Keratinocyte (primary cell): ENCODE measurements around the gene ZBTB20. TPM values are rescaled to one million over a fixed set of nuclear protein-coding genes. Genes with fewer than 3 reads are reported as not detected.

Experiments used
- DNase-seq: peaks from one replicate; pipeline ENCODE4 v3.0.0-alpha.2; 2011; ENCODE audit warnings: low read depth, missing footprints, low spot score
- FAIRE-seq: peaks from 2 replicates; lab custom pipeline; 2011; peaks lifted over from hg19 to GRCh38; lab: Jason Lieb, UNC
- H2AFZ ChIP-seq: 2 replicates; pipeline ENCODE4 v1.6.0; 2012; ENCODE audit warnings: low read length, control low read depth, inconsistent platforms; ENCODE audit not compliant: control insufficient read depth
- H3K27ac ChIP-seq: 2 replicates; pipeline ENCODE4 v1.5.1; 2011; ENCODE audit warnings: low read length; ENCODE audit not compliant: control insufficient read depth, insufficient read depth
- H3K27me3 ChIP-seq: 3 replicates; pipeline ENCODE4 v1.6.0; 2011; ENCODE audit warnings: low read length; ENCODE audit not compliant: control insufficient read depth, insufficient read depth; ENCODE audit errors: extremely low read depth
- H3K36me3 ChIP-seq, 2 experiments: 2 replicates in 1 of 2; 3 replicates in 1 of 2; pipeline ENCODE4 v1.5.1; 2011; ENCODE audit warnings: low read length in 2 of 2, mild to moderate bottlenecking in 1 of 2; ENCODE audit not compliant: control insufficient read depth in 2 of 2, insufficient read depth in 2 of 2; ENCODE audit errors: extremely low read depth in 1 of 2
- H3K4me1 ChIP-seq: 3 replicates; pipeline ENCODE4 v1.5.1; 2011; ENCODE audit warnings: low read length; ENCODE audit not compliant: control insufficient read depth, insufficient read depth; ENCODE audit errors: extremely low read depth
- H3K4me2 ChIP-seq: 3 replicates; pipeline ENCODE4 v1.6.0; 2011; ENCODE audit warnings: low read depth, low read length; ENCODE audit not compliant: control insufficient read depth, insufficient read depth; ENCODE audit errors: extremely low read depth
- H3K4me3 ChIP-seq, 3 experiments: fragments of 200-600 bp in 1 of 3; sonication (generic) in 1 of 3; 2 replicates in 2 of 3; 3 replicates in 1 of 3; pipeline ENCODE4 v1.5.1; 2011 to 2016; ENCODE audit warnings: low read length in 3 of 3, mild to moderate bottlenecking in 3 of 3, control low read depth in 2 of 3, inconsistent platforms in 1 of 3, low read depth in 1 of 3, mixed read lengths in 1 of 3, mixed run types in 1 of 3, moderate library complexity in 1 of 3; ENCODE audit not compliant: control insufficient read depth in 2 of 3, insufficient read depth in 2 of 3; ENCODE audit errors: extremely low read depth in 1 of 3
- H3K79me2 ChIP-seq: 2 replicates; pipeline ENCODE4 v1.6.0; 2012; ENCODE audit warnings: low read length; ENCODE audit not compliant: control insufficient read depth, insufficient read depth
- H3K9ac ChIP-seq: 3 replicates; pipeline ENCODE4 v1.6.0; 2011; ENCODE audit warnings: low read length; ENCODE audit not compliant: control insufficient read depth, insufficient read depth; ENCODE audit errors: extremely low read depth
- H3K9me1 ChIP-seq: 3 replicates; pipeline ENCODE4 v1.6.0; 2011; ENCODE audit warnings: low read length; ENCODE audit not compliant: control insufficient read depth, insufficient read depth; ENCODE audit errors: extremely low read depth
- H3K9me3 ChIP-seq: 2 replicates; pipeline ENCODE4 v1.5.1; 2012; ENCODE audit warnings: low read depth, low read length; ENCODE audit not compliant: control insufficient read depth
- H4K20me1 ChIP-seq: 3 replicates; pipeline ENCODE4 v1.6.0; 2011; ENCODE audit warnings: low read length; ENCODE audit not compliant: control insufficient read depth, insufficient read depth; ENCODE audit errors: extremely low read depth
- CTCF ChIP-seq, 3 experiments: IDR thresholded peaks in 1 of 3; conservative IDR thresholded peaks in 1 of 3; optimal IDR thresholded peaks in 1 of 3; 2 replicates in 2 of 3; 3 replicates in 1 of 3; pipeline versions ENCODE3 to v1.5.1; 2011; ENCODE audit warnings: low read length in 3 of 3, mild to moderate bottlenecking in 3 of 3, moderate library complexity in 2 of 3, control low read depth in 1 of 3, inconsistent platforms in 1 of 3; ENCODE audit not compliant: insufficient read depth in 2 of 3; ENCODE audit errors: extremely low read depth in 1 of 3
- EZH2 ChIP-seq: IDR thresholded peaks from one replicate; pipeline ENCODE4 v1.6.1; 2012; ENCODE audit warnings: inconsistent platforms, mild to moderate bottlenecking, low read length, moderate library complexity
- dilution Hi-C: fragments of 300-500 bp; cut with MboI; formaldehyde crosslinking; loops from one replicate; pipeline ENCODE4 v1.7.0; 2020; ENCODE audit warnings: low sequenced_read_pairs; ENCODE audit not compliant: extremely low pct_ligation_motif_present
- polyA plus RNA-seq, 5 experiments: library from polyadenylated mRNA; depleted of rRNA in 3 of 5; stranded (reverse) in 3 of 5; stranded (forward) in 1 of 5; unstranded in 1 of 5; fragments of >200 nt; gene quantifications; 1 replicate in 1 of 5; 2 replicates in 3 of 5; 3 replicates in 1 of 5; pipeline versions ENCODE4 v1.2.1 to v1.2.3, GENCODE V29; 2011 to 2012; ENCODE audit warnings: missing spikeins in 2 of 5, low read depth in 1 of 5, low replicate concordance in 1 of 5

The ZBTB20 gene
- polyA plus RNA-seq, 1 donor (not counting 4 experiments of a cell fraction or from before 2014, with no cell fraction given): 0.52 TPM

- H3K9me1 ChIP-seq: no peaks in the 10 kb centered on the region
- no peak overlapping the region for H3K4me3 ChIP-seq
- H2AFZ ChIP-seq: no peak overlapping the region
- peaks cover 16% of the 10 kb centered on the region for H3K4me1 ChIP-seq
- H3K79me2 ChIP-seq: no peaks in the 10 kb centered on the region
- no peak for DNase-seq
- dilution Hi-C loops: no loop called here
- no peak for TF ChIP-seq CTCF (optimal IDR thresholded peaks at IDR 0.05 in 1 of 3, IDR thresholded peaks at IDR 0.05 in 1 of 3, conservative IDR thresholded peaks at IDR 0.05 in 1 of 3; ENCODE audit: extremely low read depth in 1 of 3, insufficient read depth in 2 of 3, low read length in 3 of 3)
- TF ChIP-seq EZH2: no peak
- H3K9me3 ChIP-seq: no peaks in the 10 kb centered on the region
- H3K27me3 ChIP-seq: no peaks in the 10 kb centered on the region
- H3K36me3 ChIP-seq: no peaks in the 10 kb centered on the region
- FAIRE-seq: no peak
- no peak overlapping the region for H3K9ac ChIP-seq
- H3K27ac ChIP-seq: no peak overlapping the region
- H3K4me2 ChIP-seq: no peak overlapping the region
- no peaks in the 10 kb centered on the region for H4K20me1 ChIP-seq
These were observed 438.0 kb downstream of the ZBTB20 start for GRCh38 chr3:114709102-114709501.

DNA sequence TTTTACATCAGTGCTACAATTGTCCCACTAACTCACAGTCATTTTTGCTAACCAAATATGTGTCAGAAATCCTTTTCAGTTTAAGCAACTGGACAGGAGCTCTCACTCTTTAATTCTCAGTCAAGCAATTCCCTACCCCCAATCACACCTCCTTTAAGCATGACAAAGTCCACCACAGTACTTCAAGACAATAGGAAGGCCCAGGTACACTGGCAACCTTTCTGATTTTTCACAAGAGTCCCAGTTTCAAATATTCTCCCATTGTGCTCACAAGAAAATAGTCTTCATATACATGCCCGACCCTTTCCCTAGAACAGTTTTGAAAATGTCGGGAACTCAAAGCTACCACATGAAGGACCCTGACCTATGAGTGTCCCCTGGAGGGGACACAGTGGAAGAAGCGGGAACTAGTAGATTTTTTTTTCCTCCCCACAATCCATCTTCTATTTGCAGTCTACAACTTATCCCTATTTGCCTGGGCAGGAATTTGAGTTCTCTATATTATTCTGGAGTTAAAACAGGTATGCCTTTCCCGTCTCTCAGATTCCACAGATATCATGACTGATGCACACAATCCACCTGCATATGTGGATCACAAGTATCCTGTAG is 439.7 kb downstream of the ZBTB20 start:
- no peaks in the 10 kb centered on the region for H4K20me1 ChIP-seq
- H3K27ac ChIP-seq: peak overlapping the region; percentile 90
- no peaks in the 10 kb centered on the region for H3K27me3 ChIP-seq
- FAIRE-seq (no peak), DNase-seq (no peak)
- no peaks in the 10 kb centered on the region for H3K9me3 ChIP-seq
- dilution Hi-C loops: no loop called here
- no peaks in the 10 kb centered on the region for H3K9me1 ChIP-seq
- no peak overlapping the region for H2AFZ ChIP-seq
- peak overlapping the region; percentile 70 for H3K4me2 ChIP-seq
- peak overlapping the region; percentile 66 for H3K9ac ChIP-seq
- no peak overlapping the region for H3K4me3 ChIP-seq
- H3K79me2 ChIP-seq: no peaks in the 10 kb centered on the region
- H3K4me1 ChIP-seq: peaks cover 16% of the 10 kb centered on the region
- TF ChIP-seq EZH2 (no peak), CTCF (optimal IDR thresholded peaks at IDR 0.05 in 1 of 3, IDR thresholded peaks at IDR 0.05 in 1 of 3, conservative IDR thresholded peaks at IDR 0.05 in 1 of 3; ENCODE audit: extremely low read depth in 1 of 3, insufficient read depth in 2 of 3, low read length in 3 of 3) (no peak)
- H3K36me3 ChIP-seq: no peaks in the 10 kb centered on the region
